ENCODE results near the gene INPP5K.
"Not testable (repeated sequence)": the region's sequence is repeated elsewhere in the genome, so short reads cannot be mapped to it uniquely, and the experiment has no call there.

INPP5K gene

GRCh38 chr17:1516388-1517161 lies at the start of gene INPP5K:
Gene INPP5K (minus strand): TSS chr17:1516612. CDS start chr17:1516499, 113 bp downstream.
- TF ChIP-seq CTCF (IDR thresholded peaks at IDR 0.05; ENCODE audit: control extremely low read depth, extremely low read depth, low read depth, missing control alignments): no peak
- peak; percentile 99 for DNase-seq (ENCODE audit: extremely low spot score)
- ChIA-PET POLR2A (interaction anchor here (0.5 to 1.2 kb wide), 9 partner anchors 12 to 553 kb away, joined by 3 to 6 read pairs (median 4); no protein-coding TSS in a partner anchor), CTCF (interaction anchor here (0.7 to 3.6 kb wide), 25 partner anchors 12 to 394 kb away, joined by 3 to 80 read pairs (median 8); partner anchors contain the start of genes MYO1C, RILP and TRARG1)

- no peak for TF ChIP-seq CTCF (IDR thresholded peaks at IDR 0.05; ENCODE audit: control extremely low read depth, extremely low read depth, low read depth, missing control alignments)
- DNase-seq (ENCODE audit: extremely low spot score): no peak
- CTCF ChIA-PET: interaction anchor here (0.9 to 3.4 kb wide), 6 partner anchors 41 to 201 kb away, joined by 3 to 18 read pairs (median 5); partner anchors contain the start of genes RILP and SCARF1
- POLR2A ChIA-PET: no interaction called here
These were observed 49.5 kb upstream of the INPP5K start for GRCh38 chr17:1565877-1566276.

GRCh38 chr17:1563786-1564613 lies 47.6 kb upstream of the INPP5K start:
- POLR2A ChIA-PET: no interaction called here
- CTCF ChIA-PET: interaction anchor here (2.9 kb wide), 1 partner anchor 10 kb away, joined by 18 read pairs; no protein-coding TSS in a partner anchor
- DNase-seq (ENCODE audit: extremely low spot score): no peak
- no peak for TF ChIP-seq CTCF (IDR thresholded peaks at IDR 0.05; ENCODE audit: control extremely low read depth, extremely low read depth, low read depth, missing control alignments)

GRCh38 chr17:1563471-1563785 lies 47.0 kb upstream of the INPP5K start:
- POLR2A ChIA-PET; DNase-seq (ENCODE audit: extremely low spot score): not testable (repeated sequence)
- CTCF ChIA-PET: interaction anchor here (2.9 kb wide), 1 partner anchor 10 kb away, joined by 18 read pairs; no protein-coding TSS in a partner anchor

GRCh38 chr17:1562176-1562643 lies 45.8 kb upstream of the INPP5K start:
- TF ChIP-seq CTCF (IDR thresholded peaks at IDR 0.05; ENCODE audit: control extremely low read depth, extremely low read depth, low read depth, missing control alignments): no peak
- CTCF ChIA-PET: interaction anchor here (1.1 to 2.9 kb wide), 2 partner anchors 12 to 15 kb away, joined by 3 to 18 read pairs; no protein-coding TSS in a partner anchor
- DNase-seq (ENCODE audit: extremely low spot score): no peak
- POLR2A ChIA-PET: interaction anchor here (1.0 kb wide), 1 partner anchor 27 kb away, joined by 3 read pairs; no protein-coding TSS in a partner anchor

- DNase-seq (ENCODE audit: extremely low spot score): peak; percentile 62
- ChIA-PET POLR2A (no interaction called here), CTCF (interaction anchor here (0.9 to 1.7 kb wide), 6 partner anchors 13 to 83 kb away, joined by 3 to 10 read pairs (median 3); no protein-coding TSS in a partner anchor)
- peak; percentile 41 for TF ChIP-seq CTCF (IDR thresholded peaks at IDR 0.05; ENCODE audit: control extremely low read depth, extremely low read depth, low read depth, missing control alignments)
These were observed 45.2 kb upstream of the INPP5K start for GRCh38 chr17:1561420-1562175.

All from GM10248 (cell line).